HepG2 (cell line): ENCODE results near the gene TEX261. TPM values are rescaled to one million over a fixed set of nuclear protein-coding genes. Genes with fewer than 3 reads are reported as not detected.
A peak's percentile ranks its signal among the peaks of the same experiment; 100 is the strongest.

Experiments
- GABPA ChIP-seq, 2 experiments: IDR thresholded peaks; 2 replicates each; pipeline ENCODE4 v1.6.1; 2011 to 2016; ENCODE audit warnings: low read depth in 2 of 2, low read length in 1 of 2, missing biosample characterization in 1 of 2, missing genetic modification characterization in 1 of 2
- HNF1A ChIP-seq, 2 experiments: sonication (generic) in 1 of 2; formaldehyde crosslinking in 1 of 2; IDR thresholded peaks; 2 replicates each; pipeline versions ENCODE4 v1.4.0 to v1.6.1; 2016 to 2020; ENCODE audit warnings: borderline replicate concordance in 1 of 2, low read depth in 1 of 2, mild to moderate bottlenecking in 1 of 2, missing genetic modification reagents in 1 of 2
- U2AF2 ChIP-seq: fragments of 200-400 bp; formaldehyde crosslinking; IDR thresholded peaks from 2 replicates; pipeline ENCODE4 v1.6.1; 2017; ENCODE audit warnings: low read depth, mild to moderate bottlenecking, low read length
- XRCC5 ChIP-seq: fragments of 200-400 bp; formaldehyde crosslinking; optimal IDR thresholded peaks from 2 replicates; pipeline ENCODE3; 2017; ENCODE audit warnings: mild to moderate bottlenecking, low read length
- ZFP62 ChIP-seq: sonication (generic); formaldehyde crosslinking; IDR thresholded peaks from 2 replicates; pipeline ENCODE4 v1.4.0; 2020; ENCODE audit warnings: missing genetic modification reagents
- ZFX ChIP-seq: sonication (generic); formaldehyde crosslinking; IDR thresholded peaks from 2 replicates; pipeline ENCODE4 v1.4.0; 2020; ENCODE audit warnings: mild to moderate bottlenecking, low read depth, missing genetic modification reagents, moderate library complexity
- ZMYM3 ChIP-seq: sonication (generic); formaldehyde crosslinking; IDR thresholded peaks from 2 replicates; pipeline ENCODE4 v1.5.1; 2020; ENCODE audit warnings: mild to moderate bottlenecking, missing genetic modification reagents
- ZNF224 ChIP-seq: sonication (generic); formaldehyde crosslinking; IDR thresholded peaks from 2 replicates; pipeline ENCODE4 v1.5.0; 2020; ENCODE audit warnings: mild to moderate bottlenecking, missing genetic modification reagents
- ZNF281 ChIP-seq: sonication (generic); formaldehyde crosslinking; IDR thresholded peaks from 2 replicates; pipeline ENCODE4 v1.4.0; 2020; ENCODE audit warnings: missing genetic modification reagents, borderline replicate concordance
- ZNF574 ChIP-seq: sonication (generic); formaldehyde crosslinking; IDR thresholded peaks from 2 replicates; pipeline ENCODE4 v1.4.0; 2020; ENCODE audit warnings: missing genetic modification reagents
- ZNF616 ChIP-seq: sonication (generic); formaldehyde crosslinking; IDR thresholded peaks from 2 replicates; pipeline ENCODE4 v1.5.0; 2020; ENCODE audit warnings: low read depth, mild to moderate bottlenecking, missing genetic modification reagents
- polyA plus RNA-seq, 8 experiments: library from polyadenylated mRNA; depleted of rRNA in 3 of 8; stranded (reverse) in 7 of 8; unstranded in 1 of 8; fragments of >200 nt; fragmentation: Illumina TruSeq in 4 of 8; extraction: Trizol in 4 of 8; gene quantifications; 2 replicates each; pipeline versions ENCODE4 v1.2.1 to v1.2.3, GENCODE V29; 2011 to 2016; ENCODE audit warnings: low read depth in 4 of 8, missing spikeins in 1 of 8, mixed read lengths in 1 of 8; ENCODE audit not compliant: insufficient read depth in 1 of 8
- total RNA-seq, 5 experiments: library from RNA; depleted of rRNA; stranded (reverse); fragments of >200 nt; fragmentation: Illumina TruSeq; extraction: Trizol; gene quantifications; 2 replicates each; pipeline ENCODE4 v1.2.3, GENCODE V29; 2016; ENCODE audit warnings: low read depth in 1 of 5

TEX261 gene
- total and polyA plus RNA-seq, 2 of the 13 experiments (the other 11 are each of a cell fraction or from before 2014, with no cell fraction given), result 43.8 to 78.7 TPM

DNA sequence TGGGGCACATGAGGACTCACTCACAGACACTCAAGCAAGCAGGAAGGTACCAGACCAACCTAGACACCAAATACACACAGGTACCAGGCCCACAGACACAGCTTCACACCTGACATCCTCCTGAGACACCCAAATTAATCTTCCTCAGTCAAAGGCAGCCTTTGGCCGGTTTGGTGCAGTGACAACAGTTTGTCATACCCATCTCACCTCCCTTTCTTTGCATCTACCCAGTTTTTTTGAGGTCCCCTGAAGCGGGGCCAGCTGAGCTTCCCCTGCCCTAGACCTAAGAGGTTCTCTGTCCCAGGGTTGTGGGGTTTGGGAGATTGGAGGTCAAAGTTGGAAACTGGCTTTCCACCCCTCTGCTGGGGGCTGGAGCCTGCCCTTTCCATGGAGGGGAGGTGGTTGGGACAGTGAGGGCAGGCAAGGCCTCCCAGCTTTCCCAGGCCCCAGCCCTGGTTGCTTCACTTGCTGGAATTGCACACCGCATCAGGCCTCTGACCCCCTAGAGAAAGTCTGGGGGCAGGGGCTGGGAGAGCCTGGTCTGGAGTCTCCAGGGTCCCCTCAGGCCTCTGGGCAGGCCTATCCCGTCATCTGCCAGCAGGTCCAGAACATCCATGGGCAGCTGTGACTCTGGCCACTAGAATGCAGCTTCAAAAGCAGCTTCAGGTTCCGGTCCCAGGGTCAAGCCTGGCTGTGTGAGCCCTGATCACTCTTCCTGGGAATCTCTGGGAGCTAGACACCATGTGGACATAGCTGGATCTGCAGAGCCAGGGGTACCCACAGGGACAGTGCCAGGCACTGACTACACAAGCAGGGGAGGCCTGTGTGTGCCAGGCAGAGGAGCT, 12.5 kb upstream of the TEX261 start (continued):
- no peak for TF ChIP-seq HNF1A (IDR thresholded peaks at IDR 0.05; ENCODE audit: low read depth)
- no peak for TF ChIP-seq HNF1A (CRISPR knock-in tag; IDR thresholded peaks at IDR 0.05; ENCODE audit: borderline replicate concordance)
- TF ChIP-seq ZNF616 (CRISPR knock-in tag), result 0 out of 2 replicates have a peak, but pooled peaks have one; percentile 38
- peak; percentile 46; the same call in 1 of the 2 replicates for TF ChIP-seq ZNF224 (CRISPR knock-in tag)
- peak; percentile 66; the same call in 1 of the 2 replicates for TF ChIP-seq ZFX
- TF ChIP-seq ZFP62, result no peak
- TF ChIP-seq ZMYM3, result peak; percentile 50; the same call in 1 of the 2 replicates
- no peak for TF ChIP-seq U2AF2
- TF ChIP-seq XRCC5, result peak; percentile 54
- TF ChIP-seq GABPA (IDR thresholded peaks at IDR 0.05; ENCODE audit: low read depth, low read length), result no peak
- TF ChIP-seq GABPA (CRISPR knock-in tag; IDR thresholded peaks at IDR 0.05; ENCODE audit: low read depth), result peak; percentile 42; the same call in 1 of the 2 replicates
- TF ChIP-seq ZNF281, result no peak
- peak; percentile 53 for TF ChIP-seq ZNF574 (CRISPR knock-in tag)
